Measurements from ENCODE around the gene COG7.

- TF ChIP-seq CTCF (IDR thresholded peaks at IDR 0.05) (no peak), ELF1 (IDR thresholded peaks at IDR 0.05) (no peak), TAF1 (IDR thresholded peaks at IDR 0.05; ENCODE audit: borderline replicate concordance, low read depth, low read length) (no peak), TEAD4 (IDR thresholded peaks at IDR 0.05; ENCODE audit: borderline replicate concordance, insufficient read depth) (no peak), SMC3 (IDR thresholded peaks at IDR 0.05; ENCODE audit: low read depth, low read length) (no peak), CHD2 (IDR thresholded peaks at IDR 0.05; ENCODE audit: low read length, partially characterized antibody) (no peak), MAX (IDR thresholded peaks at IDR 0.05; ENCODE audit: low read depth) (no peak), SIN3A (IDR thresholded peaks at IDR 0.05; ENCODE audit: borderline replicate concordance, low read depth, low read length) (no peak), EP300 (IDR thresholded peaks at IDR 0.05; ENCODE audit: borderline replicate concordance in 1 of 2, low read depth in 1 of 2, low read length in 1 of 2) (no peak)
Observed at GRCh38 chr16:23377071-23377931, 75.7 kb downstream of the COG7 start.
